Left colon (tissue), 2 donors: ENCODE data around the gene DDX47. TPM values are rescaled to one million over a fixed set of nuclear protein-coding genes. Genes with fewer than 3 reads are reported as not detected.

Experiments used
- ATAC-seq: fragments of 200-7000 bp; cut with Tn5 transposase; one replicate; pipeline ENCODE4 v1.9.1; 2020; ENCODE audit warnings: mild to moderate bottlenecking, moderate library complexity
- DNase-seq, 2 donors: peaks; one replicate each; pipeline ENCODE4 v3.0.0-alpha.2; 2020
- intact Hi-C, 2 donors: fragments of 100-400 bp; cut with DNase I in 1 of 2; cut with micrococcal nuclease in 1 of 2; formaldehyde crosslinking; loops; one replicate each; pipeline versions ENCODE4 v1.11.2 to v1.14.0; 2022; cut with DNase I, micrococcal nuclease
- long read RNA-seq: library from polyadenylated mRNA; unstranded; transcript quantifications from one replicate; pipeline ENCODE4 v2.0.0, GENCODE V29; 2021
- total RNA-seq, 2 donors: library from RNA; stranded (reverse); fragmentation: NEBNext Ultra II Directional; extraction: Animal tissue kit (Norgen Biotek cat#: 25700); gene quantifications; one replicate each; pipeline ENCODE4 v1.2.1, GENCODE V29; 2021
- donor health status: DM: no; HTN: no; CAD: no.
- donor health status: DM: yes; HTN: yes; CAD: no.

The DDX47 gene
- total RNA-seq, result 10 to 100 TPM; 30.5 to 31.0 TPM
- long read RNA-seq, transcript DDX47-202 (12 exons, 1,817 nt), result major isoform, 26 of 30 reads
- long read RNA-seq, partial matches to known transcripts, result 0 of 30 reads
- long read RNA-seq, other reads (novel, unspliced or antisense), result 0 of 30 reads

- intact Hi-C loops, result no loop called here
- ATAC-seq (peak; percentile 96), DNase-seq (peak; percentile 94 to 99)
Observed at GRCh38 chr12:12813120-12814101, at the start of gene DDX47. TSS of gene DDX47 (plus strand) at chr12:12813346. CDS start at chr12:12813368, 22 bp downstream.

- intact Hi-C loops, result no loop called here
- ATAC-seq, result no peak
- no peak for DNase-seq
Observed at GRCh38 chr12:12764824-12765223, 48.3 kb upstream of the DDX47 start.

- DNase-seq, result no peak
- no peak for ATAC-seq
- intact Hi-C loops, result no loop called here
Observed at GRCh38 chr12:12770262-12770661, 42.9 kb upstream of the DDX47 start.

- no peak for ATAC-seq
- intact Hi-C loops, result no loop called here
Observed at GRCh38 chr12:12774791-12775190, 38.4 kb upstream of the DDX47 start.

GRCh38 chr12:12776261-12776660, 36.9 kb upstream of the DDX47 start:
- intact Hi-C loops, result no loop called here
- peak; percentile 91 for ATAC-seq
- peak; percentile 51 to 64 for DNase-seq

More at GRCh38 chr12:12774791-12775190, 38.4 kb upstream of the DDX47 start:
- DNase-seq, result no peak

- DNase-seq (no peak), ATAC-seq (no peak)
- intact Hi-C loops, result no loop called here
Observed at GRCh38 chr12:12777092-12777491, 36.1 kb upstream of the DDX47 start.

GRCh38 chr12:12779007-12779406, 34.1 kb upstream of the DDX47 start:
- intact Hi-C loops, result no loop called here
- no peak for DNase-seq
- ATAC-seq, result no peak

- intact Hi-C loops, result no loop called here
- DNase-seq (no peak), ATAC-seq (peak; percentile 62)
Observed at GRCh38 chr12:12779529-12779928, 33.6 kb upstream of the DDX47 start.

GRCh38 chr12:12784116-12784515, 29.0 kb upstream of the DDX47 start:
- intact Hi-C loops, result no loop called here
- DNase-seq (no peak), ATAC-seq (no peak)

GRCh38 chr12:12784911-12785814, 28.0 kb upstream of the DDX47 start, which contains the start of gene APOLD1:
TSS of gene APOLD1 (plus strand) at chr12:12785659. CDS start at chr12:12785692, 33 bp downstream.
- intact Hi-C loops, result no loop called here
- no peak for DNase-seq
- no peak for ATAC-seq

- DNase-seq, result no peak
- intact Hi-C loops, result no loop called here
- ATAC-seq, result peak; percentile 10
Observed at GRCh38 chr12:12786351-12786705, 26.8 kb upstream of the DDX47 start.

GRCh38 chr12:12786706-12787601, 26.2 kb upstream of the DDX47 start:
- ATAC-seq (peak; percentile 93), DNase-seq (peak; percentile 75 to 82)
- intact Hi-C loops, result no loop called here

- ATAC-seq, result no peak
- DNase-seq, result no peak
- intact Hi-C loops, result no loop called here
Observed at GRCh38 chr12:12788131-12788530, 25.0 kb upstream of the DDX47 start.

- intact Hi-C loops, result no loop called here
- DNase-seq (peak; percentile 61 to 73), ATAC-seq (peak; percentile 61)
Observed at GRCh38 chr12:12788675-12789368, 24.3 kb upstream of the DDX47 start.

GRCh38 chr12:12790956-12791355, 22.2 kb upstream of the DDX47 start:
- no peak for ATAC-seq
- DNase-seq, result no peak
- intact Hi-C loops, result no loop called here

- DNase-seq (no peak), ATAC-seq (no peak)
- intact Hi-C loops, result no loop called here
Observed at GRCh38 chr12:12791756-12792369, 21.3 kb upstream of the DDX47 start.

GRCh38 chr12:12792421-12792820, 20.7 kb upstream of the DDX47 start:
- DNase-seq (no peak), ATAC-seq (no peak)
- intact Hi-C loops, result no loop called here
